Vagina (tissue), 2 donors: Measurements from ENCODE around the gene ANKS1B.

ENCODE experiments used
- CTCF ChIP-seq, 3 experiments: fragments of 450-650 bp in 2 of 3; fragments of 200-600 bp in 1 of 3; sonication (generic) in 1 of 3; IDR thresholded peaks; one replicate each; pipeline ENCODE4 v1.5.1; 2017 to 2019; ENCODE audit warnings: antibody characterized with exemption in 3 of 3, mild to moderate bottlenecking in 2 of 3, moderate library complexity in 2 of 3
- POLR2A ChIP-seq, 2 donors: fragments of 450-650 bp; IDR thresholded peaks; one replicate each; pipeline ENCODE4 v1.6.1; 2017; ENCODE audit warnings: antibody characterized with exemption in 2 of 2, mild to moderate bottlenecking in 2 of 2, moderate library complexity in 2 of 2
- POLR2AphosphoS5 ChIP-seq, 2 donors: sonication (generic); formaldehyde crosslinking; IDR thresholded peaks; one replicate each; pipeline ENCODE4 v1.9.0; 2017; ENCODE audit warnings: antibody characterized with exemption in 2 of 2, mild to moderate bottlenecking in 2 of 2, low read depth in 1 of 2; ENCODE audit not compliant: insufficient read depth in 1 of 2

GRCh38 chr12:98821866-98822265 lies 1162.9 kb downstream of the ANKS1B start:
- TF ChIP-seq CTCF (IDR thresholded peaks at IDR 0.05) (no peak), POLR2A (IDR thresholded peaks at IDR 0.05) (no peak), POLR2AphosphoS5 (IDR thresholded peaks at IDR 0.05; ENCODE audit: insufficient read depth in 1 of 2, low read depth in 1 of 2) (no peak)
